ENCODE data around the gene KIR2DL3. TPM values are rescaled to one million over a fixed set of nuclear protein-coding genes. Genes with fewer than 3 reads are reported as not detected.
"Not testable (repeated sequence)": the region's sequence is repeated elsewhere in the genome, so short reads cannot be mapped to it uniquely, and the experiment has no call there.

Gene KIR2DL3
- polyA plus RNA-seq, 1 experiment = not detected

DNA sequence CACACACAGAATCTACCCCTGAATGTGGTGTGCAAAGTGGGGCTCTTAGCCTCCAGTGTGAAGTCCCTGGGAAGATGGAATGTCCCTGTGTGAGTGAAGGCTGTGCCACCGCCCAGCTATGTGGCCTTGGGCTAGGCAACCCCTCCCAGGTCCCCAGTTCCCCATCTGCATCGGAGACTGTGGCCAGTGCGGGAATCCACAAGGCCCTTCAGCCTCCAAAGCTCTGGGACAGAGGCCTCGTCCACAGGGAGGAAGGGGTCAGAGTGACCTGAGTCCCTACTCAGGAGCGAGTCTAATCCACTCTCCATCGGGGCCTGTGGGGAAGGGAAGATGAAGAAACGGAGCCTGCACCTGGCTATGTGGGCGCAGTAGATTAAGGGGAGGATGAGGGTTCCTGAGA, 33.4 kb upstream of the KIR2DL3 start:
- no peak for DNase-seq (ENCODE audit: low read depth)
- no peaks in the 10 kb centered on the region for H3K36me3 ChIP-seq (ENCODE audit: control insufficient read depth, insufficient read depth, low read length)
- no peaks in the 10 kb centered on the region for H3K27me3 ChIP-seq (ENCODE audit: control insufficient read depth, insufficient read depth, low read length)
- POLR2A ChIA-PET = no interaction called here
- CTCF ChIA-PET = no interaction called here
- no peak overlapping the region for H3K4me3 ChIP-seq (ENCODE audit: low read depth, low read length)
- TF ChIP-seq, protein P1, sequence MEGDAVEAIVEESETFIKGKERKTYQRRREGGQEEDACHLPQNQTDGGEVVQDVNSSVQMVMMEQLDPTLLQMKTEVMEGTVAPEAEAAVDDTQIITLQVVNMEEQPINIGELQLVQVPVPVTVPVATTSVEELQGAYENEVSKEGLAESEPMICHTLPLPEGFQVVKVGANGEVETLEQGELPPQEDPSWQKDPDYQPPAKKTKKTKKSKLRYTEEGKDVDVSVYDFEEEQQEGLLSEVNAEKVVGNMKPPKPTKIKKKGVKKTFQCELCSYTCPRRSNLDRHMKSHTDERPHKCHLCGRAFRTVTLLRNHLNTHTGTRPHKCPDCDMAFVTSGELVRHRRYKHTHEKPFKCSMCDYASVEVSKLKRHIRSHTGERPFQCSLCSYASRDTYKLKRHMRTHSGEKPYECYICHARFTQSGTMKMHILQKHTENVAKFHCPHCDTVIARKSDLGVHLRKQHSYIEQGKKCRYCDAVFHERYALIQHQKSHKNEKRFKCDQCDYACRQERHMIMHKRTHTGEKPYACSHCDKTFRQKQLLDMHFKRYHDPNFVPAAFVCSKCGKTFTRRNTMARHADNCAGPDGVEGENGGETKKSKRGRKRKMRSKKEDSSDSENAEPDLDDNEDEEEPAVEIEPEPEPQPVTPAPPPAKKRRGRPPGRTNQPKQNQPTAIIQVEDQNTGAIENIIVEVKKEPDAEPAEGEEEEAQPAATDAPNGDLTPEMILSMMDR (IDR thresholded peaks at IDR 0.05; ENCODE audit: insufficient read depth, low read depth, low read length) = no peak

DNA sequence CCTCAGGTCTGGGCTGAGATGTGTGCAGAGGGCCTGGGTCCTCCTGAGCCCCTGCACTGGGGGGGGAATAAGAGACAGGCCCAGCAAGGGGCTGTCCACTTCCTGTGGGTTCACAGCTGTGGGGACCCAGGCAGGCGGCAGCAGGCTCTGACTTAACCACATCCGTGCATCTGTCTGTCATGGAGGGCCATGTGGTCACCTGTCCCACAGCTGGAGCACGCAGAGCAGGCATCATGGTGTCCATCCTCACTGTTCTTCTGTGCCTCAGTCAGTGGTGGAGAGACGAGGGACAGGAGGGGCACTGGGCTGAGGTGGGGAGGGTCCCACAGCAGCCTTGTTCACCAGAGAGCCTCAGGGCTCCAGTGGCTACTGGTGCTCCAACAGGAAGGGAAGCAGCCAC, 30.4 kb upstream of the KIR2DL3 start:
- TF ChIP-seq, protein P1 (IDR thresholded peaks at IDR 0.05; ENCODE audit: insufficient read depth, low read depth, low read length) = no peak
- POLR2A ChIA-PET = no interaction called here
- no peak for DNase-seq (ENCODE audit: low read depth)
- no peak overlapping the region for H3K4me3 ChIP-seq (ENCODE audit: low read depth, low read length)
- H3K27me3 ChIP-seq (ENCODE audit: control insufficient read depth, insufficient read depth, low read length) = no peaks in the 10 kb centered on the region
- CTCF ChIA-PET = no interaction called here
- H3K36me3 ChIP-seq (ENCODE audit: control insufficient read depth, insufficient read depth, low read length) = no peaks in the 10 kb centered on the region

DNA sequence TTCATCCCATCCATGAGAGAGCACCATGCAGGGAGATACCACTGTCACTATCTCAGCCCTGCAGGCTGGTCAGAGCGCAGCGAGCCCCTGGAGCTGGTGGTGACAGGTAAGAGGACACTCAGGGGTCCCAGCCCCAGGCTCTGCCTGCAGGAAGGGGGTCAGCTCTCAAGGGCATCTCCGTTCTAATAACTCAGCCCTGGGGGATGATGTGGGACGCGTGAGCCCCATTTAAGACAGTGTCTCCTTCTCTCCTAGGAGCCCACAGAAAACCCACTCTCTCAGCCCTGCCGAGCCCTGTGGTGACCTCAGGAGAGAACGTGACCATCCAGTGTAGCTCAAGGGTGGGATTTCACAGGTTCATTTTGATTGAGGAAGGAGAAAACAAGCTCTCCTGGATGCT, 29.5 kb upstream of the KIR2DL3 start:
- Histone ChIP-seq H3K4me3 (ENCODE audit: low read depth, low read length) (no peak overlapping the region), H3K36me3 (ENCODE audit: control insufficient read depth, insufficient read depth, low read length) (no peaks in the 10 kb centered on the region), H3K27me3 (ENCODE audit: control insufficient read depth, insufficient read depth, low read length) (no peaks in the 10 kb centered on the region)
- ChIA-PET CTCF (no interaction called here), POLR2A (no interaction called here)
- TF ChIP-seq, protein P1 (IDR thresholded peaks at IDR 0.05; ENCODE audit: insufficient read depth, low read depth, low read length) = no peak
- no peak for DNase-seq (ENCODE audit: low read depth)

DNA sequence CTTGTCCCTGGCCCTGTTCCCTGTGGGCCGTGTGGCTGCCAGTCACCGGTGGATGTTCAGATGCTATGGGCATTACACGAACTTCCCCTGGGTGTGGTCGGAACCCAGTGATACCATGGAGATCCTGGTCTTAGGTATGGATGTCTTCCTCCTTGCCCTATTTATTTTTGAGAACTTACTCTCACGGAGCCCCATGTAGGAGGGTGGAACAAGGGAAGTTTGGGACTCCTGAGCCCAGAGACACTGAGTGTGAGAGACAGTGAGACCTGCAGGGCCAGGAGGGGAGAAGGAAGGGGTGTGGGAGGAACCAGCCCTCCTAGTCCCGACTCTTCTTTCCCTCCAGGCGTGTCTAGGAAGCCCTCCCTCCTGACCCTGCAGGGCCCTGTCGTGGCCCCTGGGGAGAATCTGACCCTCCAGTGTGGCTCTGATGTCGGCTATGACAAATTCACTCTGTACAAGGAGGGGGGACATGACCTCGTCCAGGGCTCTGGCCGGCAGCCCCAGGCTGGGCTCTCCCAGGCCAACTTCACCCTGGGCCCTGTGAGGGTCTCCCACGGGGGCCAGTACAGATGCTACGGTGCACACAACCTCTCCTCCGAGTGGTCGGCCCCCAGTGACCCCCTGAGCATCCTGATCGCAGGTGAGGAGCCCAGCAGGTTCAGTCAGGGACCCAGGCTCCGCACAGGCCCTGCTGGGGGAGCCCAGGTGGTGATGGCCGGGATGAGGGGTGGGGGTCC, 28.9 kb upstream of the KIR2DL3 start:
- TF ChIP-seq, protein P1 (IDR thresholded peaks at IDR 0.05; ENCODE audit: insufficient read depth, low read depth, low read length) = no peak
- CTCF ChIA-PET = no interaction called here
- POLR2A ChIA-PET = no interaction called here
- DNase-seq (ENCODE audit: low read depth) = no peak
- Histone ChIP-seq H3K36me3 (ENCODE audit: control insufficient read depth, insufficient read depth, low read length) (no peaks in the 10 kb centered on the region), H3K27me3 (ENCODE audit: control insufficient read depth, insufficient read depth, low read length) (no peaks in the 10 kb centered on the region), H3K4me3 (ENCODE audit: low read depth, low read length) (no peak overlapping the region)

DNA sequence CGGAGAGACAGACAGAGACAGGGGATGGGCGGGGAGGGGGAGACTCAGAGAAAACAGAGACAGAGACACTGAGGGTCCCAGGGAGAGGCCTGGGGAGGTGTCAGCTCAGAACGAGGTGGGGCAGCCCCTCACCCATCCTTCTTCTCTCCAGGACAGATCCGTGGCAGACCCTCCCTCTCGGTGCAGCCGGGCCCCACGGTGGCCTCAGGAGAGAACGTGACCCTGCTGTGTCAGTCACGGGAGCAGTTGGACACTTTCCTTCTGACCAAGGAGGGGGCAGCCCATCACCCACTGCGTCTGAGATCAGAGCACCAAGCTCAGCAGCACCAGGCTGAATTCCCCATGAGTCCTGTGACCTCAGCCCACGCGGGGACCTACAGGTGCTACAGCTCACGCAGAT, 28.4 kb upstream of the KIR2DL3 start:
- H3K36me3 ChIP-seq (ENCODE audit: control insufficient read depth, insufficient read depth, low read length); DNase-seq (ENCODE audit: low read depth); H3K4me3 ChIP-seq (ENCODE audit: low read depth, low read length); POLR2A ChIA-PET; H3K27me3 ChIP-seq (ENCODE audit: control insufficient read depth, insufficient read depth, low read length); CTCF ChIA-PET: not testable (repeated sequence)

DNA sequence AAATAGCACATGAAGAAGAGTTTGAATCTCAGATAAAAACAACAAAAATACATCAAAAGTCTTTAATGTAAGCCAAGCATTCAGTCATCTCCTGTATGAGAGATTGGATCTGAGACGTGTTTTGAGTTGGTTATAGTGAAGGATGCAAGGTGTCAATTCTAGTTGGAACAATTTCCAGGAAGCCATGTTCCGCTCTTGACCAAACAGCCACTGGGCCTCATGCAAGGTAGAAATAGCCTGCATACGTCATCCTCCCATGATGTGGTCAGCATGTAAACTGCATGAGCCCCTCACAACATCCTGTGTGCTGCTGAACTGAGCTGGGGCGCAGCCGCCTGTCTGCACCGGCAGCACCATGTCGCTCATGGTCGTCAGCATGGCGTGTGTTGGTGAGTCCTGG, 14.2 kb upstream of the KIR2DL3 start, which contains the start of gene KIR3DL3:
KIR3DL3 (plus strand) TSS at position 301 of the 400 bp plus-strand sequence; CDS start at position 356, 55 bp downstream.
- POLR2A ChIA-PET = no interaction called here
- DNase-seq (ENCODE audit: low read depth) = no peak
- Histone ChIP-seq H3K36me3 (ENCODE audit: control insufficient read depth, insufficient read depth, low read length) (no peaks in the 10 kb centered on the region), H3K27me3 (ENCODE audit: control insufficient read depth, insufficient read depth, low read length) (no peaks in the 10 kb centered on the region), H3K4me3 (ENCODE audit: low read depth, low read length) (no peak within 1 kb of the TSS)
- CTCF ChIA-PET = no interaction called here
- TF ChIP-seq, protein P1 (IDR thresholded peaks at IDR 0.05; ENCODE audit: insufficient read depth, low read depth, low read length) = no peak
